ENCODE results near the gene DGKH. TPM values are rescaled to one million over a fixed set of nuclear protein-coding genes. Genes with fewer than 3 reads are reported as not detected.

Gene DGKH
- total and polyA plus RNA-seq, 9 of the 15 experiments (the other 6 are each of a cell fraction or from before 2014, with no cell fraction given): 0.38 to 4.4 (median 3.1) TPM

- TF ChIP-seq ILF3 (IDR thresholded peaks at IDR 0.05; ENCODE audit: borderline replicate concordance) (no peak), FOSL1 (tag; conservative IDR thresholded peaks at IDR 0.05) (peak; percentile 56), CREB1 (IDR thresholded peaks at IDR 0.05) (no peak), CREB1 (CRISPR knock-in tag; IDR thresholded peaks at IDR 0.05) (no peak), NCOR1 (IDR thresholded peaks at IDR 0.05) (0 out of 2 replicates have a peak, but pooled peaks have one; percentile 28), TCF7 (IDR thresholded peaks at IDR 0.05; ENCODE audit: borderline replicate concordance) (no peak), MYC (IDR thresholded peaks at IDR 0.05; ENCODE audit: low read depth, low read length) (no peak), MYC (CRISPR knock-in tag; IDR thresholded peaks at IDR 0.05; ENCODE audit: borderline replicate concordance, low read depth) (no peak), HEY1 (CRISPR knock-in tag; IDR thresholded peaks at IDR 0.05; ENCODE audit: borderline replicate concordance) (no peak), NR2F6 (CRISPR knock-in tag; IDR thresholded peaks at IDR 0.05) (no peak), SOX6 (IDR thresholded peaks at IDR 0.05) (peak; percentile 87), RBM25 (IDR thresholded peaks at IDR 0.05; ENCODE audit: low read depth, low read length, severe bottlenecking) (no peak), ZNF778 (CRISPR knock-in tag; IDR thresholded peaks at IDR 0.05) (no peak), MAFK (IDR thresholded peaks at IDR 0.05; ENCODE audit: low read length) (no peak), ZNF124 (CRISPR knock-in tag; IDR thresholded peaks at IDR 0.05) (no peak), CREB5 (CRISPR knock-in tag; IDR thresholded peaks at IDR 0.05) (no peak), EGR1 (conservative IDR thresholded peaks at IDR 0.05) (no peak), HDAC3 (IDR thresholded peaks at IDR 0.05; ENCODE audit: borderline replicate concordance, partially characterized antibody) (peak; percentile 56), THAP12 (CRISPR knock-in tag; IDR thresholded peaks at IDR 0.05) (no peak), KDM1A (IDR thresholded peaks at IDR 0.05) (peak; percentile 76 to 84)
- TF ChIP-seq, protein P1, sequence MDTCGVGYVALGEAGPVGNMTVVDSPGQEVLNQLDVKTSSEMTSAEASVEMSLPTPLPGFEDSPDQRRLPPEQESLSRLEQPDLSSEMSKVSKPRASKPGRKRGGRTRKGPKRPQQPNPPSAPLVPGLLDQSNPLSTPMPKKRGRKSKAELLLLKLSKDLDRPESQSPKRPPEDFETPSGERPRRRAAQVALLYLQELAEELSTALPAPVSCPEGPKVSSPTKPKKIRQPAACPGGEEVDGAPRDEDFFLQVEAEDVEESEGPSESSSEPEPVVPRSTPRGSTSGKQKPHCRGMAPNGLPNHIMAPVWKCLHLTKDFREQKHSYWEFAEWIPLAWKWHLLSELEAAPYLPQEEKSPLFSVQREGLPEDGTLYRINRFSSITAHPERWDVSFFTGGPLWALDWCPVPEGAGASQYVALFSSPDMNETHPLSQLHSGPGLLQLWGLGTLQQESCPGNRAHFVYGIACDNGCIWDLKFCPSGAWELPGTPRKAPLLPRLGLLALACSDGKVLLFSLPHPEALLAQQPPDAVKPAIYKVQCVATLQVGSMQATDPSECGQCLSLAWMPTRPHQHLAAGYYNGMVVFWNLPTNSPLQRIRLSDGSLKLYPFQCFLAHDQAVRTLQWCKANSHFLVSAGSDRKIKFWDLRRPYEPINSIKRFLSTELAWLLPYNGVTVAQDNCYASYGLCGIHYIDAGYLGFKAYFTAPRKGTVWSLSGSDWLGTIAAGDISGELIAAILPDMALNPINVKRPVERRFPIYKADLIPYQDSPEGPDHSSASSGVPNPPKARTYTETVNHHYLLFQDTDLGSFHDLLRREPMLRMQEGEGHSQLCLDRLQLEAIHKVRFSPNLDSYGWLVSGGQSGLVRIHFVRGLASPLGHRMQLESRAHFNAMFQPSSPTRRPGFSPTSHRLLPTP (IDR thresholded peaks at IDR 0.05; ENCODE audit: borderline replicate concordance, extremely low read depth, insufficient read length): no peak
Measured at GRCh38 chr13:42071672-42072419, 23.4 kb downstream of the DGKH start (continued).

All from K562 (cell line).